Breast epithelium (tissue), 4 donors: ENCODE results near the gene MT1HL1. TPM values are rescaled to one million over a fixed set of nuclear protein-coding genes. Genes with fewer than 3 reads are reported as not detected.

Experiments
- DNase-seq, 2 donors: peaks; one replicate each; pipeline ENCODE4 v3.0.0-alpha.2; 2019; ENCODE audit warnings: low spot score in 2 of 2
- H3K27ac ChIP-seq, 2 donors: fragments of 200-600 bp; sonication (generic) in 1 of 2; one replicate each; pipeline ENCODE4 v1.5.1; 2016 to 2019; ENCODE audit warnings: mild to moderate bottlenecking in 1 of 2
- H3K27me3 ChIP-seq, 2 donors: fragments of 200-600 bp; sonication (generic) in 1 of 2; one replicate each; pipeline versions ENCODE4 v1.5.1 to v1.6.0; 2017 to 2019; ENCODE audit warnings: control low read depth in 1 of 2, mild to moderate bottlenecking in 1 of 2
- H3K36me3 ChIP-seq: fragments of 200-600 bp; one replicate; pipeline ENCODE4 v1.5.1; 2019
- H3K4me1 ChIP-seq, 2 donors: fragments of 200-600 bp; sonication (generic); one replicate each; pipeline ENCODE4 v1.5.1; 2016 to 2019; ENCODE audit warnings: control low read depth in 1 of 2
- H3K4me3 ChIP-seq, 3 donors: fragments of 200-600 bp; sonication (generic); 1 replicate in 2 of 3; 2 replicates in 1 of 3; pipeline ENCODE4 v1.5.1; 2016 to 2019; ENCODE audit warnings: mild to moderate bottlenecking in 3 of 3, moderate library complexity in 2 of 3
- H3K9me3 ChIP-seq, 2 donors: fragments of 200-600 bp; sonication (generic) in 1 of 2; one replicate each; pipeline ENCODE4 v1.5.1; 2016 to 2019; ENCODE audit warnings: control low read depth in 1 of 2
- POLR2A ChIP-seq: fragments of 450-650 bp; IDR thresholded peaks from one replicate; pipeline ENCODE4 v1.6.1; 2016; ENCODE audit warnings: antibody characterized with exemption, mild to moderate bottlenecking, moderate library complexity
- POLR2AphosphoS5 ChIP-seq, 3 donors: sonication (generic); formaldehyde crosslinking; IDR thresholded peaks; one replicate each; pipeline ENCODE4 v1.6.1; 2017; ENCODE audit warnings: antibody characterized with exemption in 3 of 3
- intact Hi-C: fragments of 100-400 bp; cut with DNase I; formaldehyde crosslinking; loops from one replicate; pipeline ENCODE4 v1.15.1; 2023; ENCODE audit warnings: low total_unique reads
- total RNA-seq, 3 donors: library from RNA; depleted of rRNA; stranded (reverse); fragments of >200 nt; gene quantifications; one replicate each; pipeline ENCODE4 v1.1.0, GENCODE V29; 2016
- TF ChIP-seq, protein P1 (sequence below), 3 donors: fragments of 450-650 bp; IDR thresholded peaks; one replicate each; pipeline ENCODE4 v1.5.1; 2016 to 2017; ENCODE audit warnings: antibody characterized with exemption in 3 of 3, mild to moderate bottlenecking in 3 of 3, moderate library complexity in 3 of 3

The MT1HL1 gene
- total RNA-seq, 3 donors from 2014 or later: not detected

DNA sequence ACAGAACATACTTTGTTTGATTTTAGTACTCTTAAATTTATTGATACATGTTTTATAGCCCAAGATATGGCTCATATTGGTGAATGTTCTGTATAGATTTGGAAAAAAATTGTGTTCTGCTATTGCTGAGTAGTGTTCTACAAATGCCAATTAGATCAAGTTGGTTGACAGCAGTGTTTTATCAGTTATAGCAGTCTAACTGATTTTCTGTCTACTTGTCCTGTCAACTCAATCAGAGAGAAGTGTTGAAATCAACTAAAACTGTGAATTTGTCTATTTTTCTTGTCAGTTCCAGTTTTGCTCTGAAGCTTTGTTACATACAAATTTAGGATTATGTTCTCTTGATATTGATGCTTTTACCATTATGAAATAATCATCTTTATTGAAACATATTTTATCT, 14.7 kb upstream of the MT1HL1 start:
- DNase-seq: no peak
- TF ChIP-seq POLR2AphosphoS5 (IDR thresholded peaks at IDR 0.05) (no peak), POLR2A (no peak)
- TF ChIP-seq, protein P1, sequence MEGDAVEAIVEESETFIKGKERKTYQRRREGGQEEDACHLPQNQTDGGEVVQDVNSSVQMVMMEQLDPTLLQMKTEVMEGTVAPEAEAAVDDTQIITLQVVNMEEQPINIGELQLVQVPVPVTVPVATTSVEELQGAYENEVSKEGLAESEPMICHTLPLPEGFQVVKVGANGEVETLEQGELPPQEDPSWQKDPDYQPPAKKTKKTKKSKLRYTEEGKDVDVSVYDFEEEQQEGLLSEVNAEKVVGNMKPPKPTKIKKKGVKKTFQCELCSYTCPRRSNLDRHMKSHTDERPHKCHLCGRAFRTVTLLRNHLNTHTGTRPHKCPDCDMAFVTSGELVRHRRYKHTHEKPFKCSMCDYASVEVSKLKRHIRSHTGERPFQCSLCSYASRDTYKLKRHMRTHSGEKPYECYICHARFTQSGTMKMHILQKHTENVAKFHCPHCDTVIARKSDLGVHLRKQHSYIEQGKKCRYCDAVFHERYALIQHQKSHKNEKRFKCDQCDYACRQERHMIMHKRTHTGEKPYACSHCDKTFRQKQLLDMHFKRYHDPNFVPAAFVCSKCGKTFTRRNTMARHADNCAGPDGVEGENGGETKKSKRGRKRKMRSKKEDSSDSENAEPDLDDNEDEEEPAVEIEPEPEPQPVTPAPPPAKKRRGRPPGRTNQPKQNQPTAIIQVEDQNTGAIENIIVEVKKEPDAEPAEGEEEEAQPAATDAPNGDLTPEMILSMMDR (IDR thresholded peaks at IDR 0.05): no peak
- H3K27ac ChIP-seq: no peak overlapping the region
- no peaks in the 10 kb centered on the region for H3K36me3 ChIP-seq
- H3K4me3 ChIP-seq: no peak overlapping the region
- H3K9me3 ChIP-seq: no peaks in the 10 kb centered on the region
- intact Hi-C loops: no loop called here
- no peaks in the 10 kb centered on the region for H3K4me1 ChIP-seq
- no peaks in the 10 kb centered on the region for H3K27me3 ChIP-seq

DNA sequence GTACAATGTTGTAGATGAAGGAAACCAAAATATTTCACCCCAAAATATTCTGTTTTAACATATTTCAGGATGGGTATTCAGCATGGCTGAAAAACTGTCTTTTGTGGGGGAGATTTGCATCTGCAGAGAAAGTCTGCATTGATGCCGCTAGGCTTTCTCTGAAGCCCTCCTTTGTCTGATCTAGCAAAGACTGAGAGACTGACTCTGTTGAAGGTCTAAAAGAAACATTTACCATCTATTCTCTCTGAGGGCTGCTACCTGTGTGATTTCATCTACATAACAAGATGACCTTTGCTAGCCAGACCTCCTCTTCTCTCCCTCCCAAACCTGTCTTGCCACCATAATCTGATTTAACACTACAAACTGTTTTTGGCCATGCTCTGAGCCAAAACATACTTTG, 12.4 kb upstream of the MT1HL1 start:
- Histone ChIP-seq H3K4me1 (no peaks in the 10 kb centered on the region), H3K9me3 (no peaks in the 10 kb centered on the region), H3K27ac (no peak overlapping the region), H3K36me3 (no peaks in the 10 kb centered on the region), H3K27me3 (no peaks in the 10 kb centered on the region), H3K4me3 (no peak overlapping the region)
- TF ChIP-seq, protein P1 (IDR thresholded peaks at IDR 0.05): no peak
- TF ChIP-seq POLR2A (no peak), POLR2AphosphoS5 (IDR thresholded peaks at IDR 0.05) (no peak)
- intact Hi-C loops: no loop called here
- DNase-seq: no peak

DNA sequence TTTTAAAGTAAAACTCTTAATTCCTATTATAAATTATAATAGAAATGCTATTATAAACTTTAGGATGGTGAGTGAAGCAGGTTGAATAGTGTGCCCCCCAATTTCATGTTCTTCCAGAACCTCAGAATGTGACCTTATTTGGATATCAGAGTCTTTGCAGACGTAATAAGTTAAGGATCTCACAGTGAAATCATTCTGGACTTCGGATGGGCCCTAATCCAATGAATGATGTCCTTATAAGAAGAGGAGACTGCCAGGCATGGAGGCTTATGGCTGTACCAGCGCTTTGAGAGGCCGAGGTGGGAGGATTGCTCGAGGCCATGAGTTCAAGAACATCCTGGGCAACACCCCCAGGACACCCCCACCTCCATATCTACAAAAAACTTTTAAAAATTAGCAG, 9.4 kb upstream of the MT1HL1 start:
- H3K36me3 ChIP-seq: no peaks in the 10 kb centered on the region
- intact Hi-C loops: no loop called here
- no peaks in the 10 kb centered on the region for H3K27me3 ChIP-seq
- H3K4me1 ChIP-seq: no peaks in the 10 kb centered on the region
- H3K9me3 ChIP-seq: no peaks in the 10 kb centered on the region
- H3K4me3 ChIP-seq: no peak overlapping the region
- H3K27ac ChIP-seq: no peak overlapping the region
- no peak for DNase-seq
- TF ChIP-seq POLR2A (no peak), POLR2AphosphoS5 (IDR thresholded peaks at IDR 0.05) (no peak)
- TF ChIP-seq, protein P1 (IDR thresholded peaks at IDR 0.05): no peak

DNA sequence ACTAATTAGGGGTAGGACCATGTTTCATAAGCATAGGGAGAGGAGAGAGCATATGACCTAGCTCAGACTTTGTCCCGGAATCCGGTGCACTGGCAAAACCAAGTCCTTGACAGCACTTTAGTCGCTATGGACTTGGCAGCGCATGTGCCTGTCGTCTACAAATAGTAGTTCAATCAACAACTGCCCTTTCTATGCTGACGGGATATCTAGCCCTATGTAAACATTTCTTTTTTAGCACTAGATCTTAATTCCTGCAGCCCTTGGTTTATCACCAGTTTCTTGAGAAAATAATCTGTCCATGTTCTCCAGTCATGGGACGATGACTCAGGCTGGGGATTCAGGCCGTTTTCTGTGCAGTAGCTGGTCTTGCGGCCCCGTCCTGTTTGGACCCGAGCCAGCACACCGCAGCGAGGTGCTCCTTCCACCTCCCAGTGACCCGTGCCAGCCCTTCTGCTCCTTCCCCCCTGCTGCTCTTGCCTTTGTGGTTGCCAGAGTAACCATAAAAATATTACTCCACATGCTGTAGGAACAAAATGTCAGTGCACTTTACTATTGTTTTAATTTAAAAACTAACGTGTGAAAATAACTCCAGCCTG, 8.6 kb upstream of the MT1HL1 start:
- Histone ChIP-seq H3K36me3 (no peaks in the 10 kb centered on the region), H3K27me3 (no peaks in the 10 kb centered on the region), H3K9me3 (no peaks in the 10 kb centered on the region), H3K4me3 (no peak overlapping the region), H3K4me1 (no peaks in the 10 kb centered on the region), H3K27ac (no peak overlapping the region)
- intact Hi-C loops: no loop called here
- TF ChIP-seq POLR2A: no peak
- TF ChIP-seq POLR2AphosphoS5 (IDR thresholded peaks at IDR 0.05): no peak
- TF ChIP-seq, protein P1 (IDR thresholded peaks at IDR 0.05): no peak
- peak in 1 of 2 donors; percentile 62 for DNase-seq

DNA sequence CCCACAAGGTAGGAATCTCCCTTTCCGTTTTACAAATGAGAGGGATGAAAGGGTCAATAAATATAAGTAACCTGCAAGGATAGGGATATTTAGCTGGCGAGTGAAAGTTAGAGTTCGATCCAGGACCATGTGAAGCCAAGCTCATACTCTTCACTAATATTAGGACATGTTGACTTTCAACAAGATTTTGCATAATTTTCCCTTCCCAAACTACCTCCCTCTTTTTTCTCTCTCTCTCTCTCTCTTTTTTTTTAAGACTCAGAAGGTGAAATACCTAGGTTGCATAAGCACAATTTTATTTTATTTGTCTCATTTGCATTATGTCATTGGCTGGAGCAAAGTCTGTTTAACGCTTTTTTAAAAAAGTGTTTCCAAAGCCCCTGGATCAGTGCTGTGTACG, 8.1 kb upstream of the MT1HL1 start:
- no peak overlapping the region for H3K27ac ChIP-seq
- H3K9me3 ChIP-seq: no peaks in the 10 kb centered on the region
- TF ChIP-seq POLR2A: no peak
- TF ChIP-seq, protein P1 (IDR thresholded peaks at IDR 0.05): no peak
- TF ChIP-seq POLR2AphosphoS5 (IDR thresholded peaks at IDR 0.05): no peak
- H3K4me3 ChIP-seq: no peak overlapping the region
- H3K27me3 ChIP-seq: no peaks in the 10 kb centered on the region
- intact Hi-C loops: no loop called here
- H3K4me1 ChIP-seq: no peaks in the 10 kb centered on the region
- no peaks in the 10 kb centered on the region for H3K36me3 ChIP-seq
- DNase-seq: no peak
